GM12878 (cell line): ENCODE results near the gene FKBP3. TPM values are rescaled to one million over a fixed set of nuclear protein-coding genes. Genes with fewer than 3 reads are reported as not detected.

Source experiments
- ATAC-seq: fragments of 200-7000 bp; cut with Tn5 transposase; 3 replicates; pipeline ENCODE4 v1.9.1; 2020; ENCODE audit warnings: mild to moderate bottlenecking, moderate library complexity
- BruUV-seq: library from RNA; stranded (reverse); fragments of 400-500 nt; replicated peaks from 2 replicates; lab custom pipeline; 2021; lab: Mats Ljungman, UMichigan
- CTCF ChIA-PET: fragments of 300-600 bp; sonication (Branson Sonifier 250); formaldehyde crosslinking; extraction: SDS; loops from one replicate; lab custom pipeline; 2021; ENCODE audit warnings: inconsistent platforms; lab: Yijun Ruan, JAX
- POLR2A ChIA-PET: fragments of 350-600 bp; formaldehyde crosslinking; extraction: SDS; loops from one replicate; lab custom pipeline; 2021; ENCODE audit warnings: inconsistent platforms; lab: Charles Lee
- RAD21 ChIA-PET: fragments of 300-600 bp; sonication (Branson Sonifier 250); formaldehyde crosslinking; loops from one replicate; lab custom pipeline; 2023; ENCODE audit warnings: antibody characterized with exemption; ENCODE audit not compliant: unreplicated experiment; lab: Charles Lee
- SMC1A ChIA-PET: fragments of 300-600 bp; sonication (Branson Sonifier 250); formaldehyde crosslinking; loops from one replicate; lab custom pipeline; 2023; ENCODE audit not compliant: unreplicated experiment, uncharacterized antibody; lab: Charles Lee
- DNase-seq: peaks from one replicate; pipeline ENCODE4 v3.0.0-alpha.2; 2011; ENCODE audit warnings: low read depth, low spot score
- FAIRE-seq: peaks from 3 replicates; lab custom pipeline; 2011; peaks lifted over from hg19 to GRCh38; lab: Jason Lieb, UNC
- H2AFZ ChIP-seq: 2 replicates; pipeline ENCODE4 v1.6.0; 2011; ENCODE audit warnings: low read depth, low read length, control low read depth; ENCODE audit not compliant: control insufficient read depth
- H3K27ac ChIP-seq: 2 replicates; pipeline ENCODE4 v1.5.1; 2011; ENCODE audit warnings: control low read depth; ENCODE audit not compliant: control insufficient read depth, insufficient read depth
- H3K27me3 ChIP-seq, 2 experiments: replicated peaks in 1 of 2; 2 replicates each; pipeline versions ENCODE4 v1.6.0 to v1.6.1; 2011; ENCODE audit warnings: low read length in 1 of 2; ENCODE audit not compliant: control insufficient read depth in 2 of 2, insufficient read depth in 2 of 2
- H3K36me3 ChIP-seq, 2 experiments: 2 replicates each; pipeline ENCODE4 v1.5.1; 2011; ENCODE audit warnings: low read length in 1 of 2; ENCODE audit not compliant: control insufficient read depth in 2 of 2, insufficient read depth in 2 of 2
- H3K4me1 ChIP-seq: 2 replicates; pipeline ENCODE4 v1.6.1; 2011; ENCODE audit warnings: mild to moderate bottlenecking, low read length, moderate library complexity, mixed read lengths; ENCODE audit not compliant: control insufficient read depth, insufficient read depth
- H3K4me2 ChIP-seq: 2 replicates; pipeline ENCODE4 v1.6.0; 2011; ENCODE audit warnings: control low read depth; ENCODE audit not compliant: control insufficient read depth, insufficient read depth
- H3K4me3 ChIP-seq: fragments of 200-600 bp; sonication (generic); 2 replicates; pipeline ENCODE4 v1.5.1; 2016
- H3K79me2 ChIP-seq: 2 replicates; pipeline ENCODE4 v1.6.0; 2011; ENCODE audit warnings: low read length; ENCODE audit not compliant: control insufficient read depth, insufficient read depth
- H3K9ac ChIP-seq: 2 replicates; pipeline ENCODE4 v1.8.0; 2011; ENCODE audit warnings: low read length, control low read depth, mixed read lengths; ENCODE audit not compliant: control insufficient read depth, insufficient read depth
- H3K9me3 ChIP-seq: replicated peaks from 3 replicates; pipeline ENCODE4 v1.5.1; 2011; ENCODE audit warnings: mild to moderate bottlenecking, low read length; ENCODE audit not compliant: control insufficient read depth, insufficient read depth
- H4K20me1 ChIP-seq: 2 replicates; pipeline ENCODE4 v1.6.0; 2011; ENCODE audit not compliant: control insufficient read depth, insufficient read depth
- ATF3 ChIP-seq: IDR thresholded peaks from 2 replicates; pipeline ENCODE4 v1.6.1; 2011; ENCODE audit warnings: low read depth, mild to moderate bottlenecking, low read length, moderate library complexity, borderline replicate concordance; ENCODE audit errors: extremely low read depth
- ATF7 ChIP-seq: fragments of 450-650 bp; IDR thresholded peaks from 2 replicates; pipeline ENCODE4 v1.6.1; 2016; ENCODE audit warnings: low read depth, mild to moderate bottlenecking
- CBX3 ChIP-seq: fragments of 200-600 bp; sonication (generic); IDR thresholded peaks from 2 replicates; pipeline ENCODE4 v1.6.1; 2016; ENCODE audit warnings: low read depth, borderline replicate concordance
- CHD4 ChIP-seq: fragments of 200-600 bp; sonication (generic); IDR thresholded peaks from 2 replicates; pipeline ENCODE4 v1.6.1; 2016; ENCODE audit warnings: mild to moderate bottlenecking
- EED ChIP-seq: sonication (generic); IDR thresholded peaks from 2 replicates; pipeline ENCODE4 v1.6.1; 2016; ENCODE audit warnings: antibody characterized with exemption, low read depth
- EGR1 ChIP-seq, 2 experiments: IDR thresholded peaks; 1 replicate in 1 of 2; 2 replicates in 1 of 2; pipeline ENCODE4 v1.6.1; 2011 to 2012; ENCODE audit warnings: low read depth in 2 of 2, low read length in 2 of 2, borderline replicate concordance in 1 of 2, mild to moderate bottlenecking in 1 of 2, moderate library complexity in 1 of 2
- ELK1 ChIP-seq: IDR thresholded peaks from 2 replicates; pipeline ENCODE4 v1.6.1; 2012; ENCODE audit warnings: low read depth, low read length, improper control_type of control experiment
- ETV6 ChIP-seq, 2 experiments: fragments of 450-650 bp in 1 of 2; IDR thresholded peaks in 1 of 2; conservative IDR thresholded peaks in 1 of 2; 2 replicates each; pipeline ENCODE4 v1.6.1; 2014; ENCODE audit warnings: antibody characterized with exemption in 1 of 2, borderline replicate concordance in 1 of 2, low read depth in 1 of 2, mild to moderate bottlenecking in 1 of 2, moderate library complexity in 1 of 2
- GATAD2B ChIP-seq: fragments of 450-650 bp; conservative IDR thresholded peaks from 2 replicates; pipeline ENCODE4 v1.6.1; 2017; ENCODE audit warnings: low read depth, mild to moderate bottlenecking, moderate library complexity
- JUND ChIP-seq: IDR thresholded peaks from 2 replicates; pipeline ENCODE4 v1.6.1; 2012; ENCODE audit warnings: low read depth, mild to moderate bottlenecking, low read length, improper control_type of control experiment, moderate library complexity
- KAT2A ChIP-seq: conservative IDR thresholded peaks from 2 replicates; pipeline ENCODE4 v1.6.1; 2011; ENCODE audit warnings: low read depth, low read length; ENCODE audit not compliant: control insufficient read depth
- NR2C1 ChIP-seq: fragments of 450-650 bp; IDR thresholded peaks from 2 replicates; pipeline ENCODE4 v1.6.1; 2017; ENCODE audit warnings: antibody characterized with exemption, mild to moderate bottlenecking, moderate library complexity
- TARDBP ChIP-seq: IDR thresholded peaks from 2 replicates; pipeline ENCODE4 v1.6.1; 2016; ENCODE audit warnings: borderline replicate concordance
- TCF7 ChIP-seq: IDR thresholded peaks from 2 replicates; pipeline ENCODE4 v1.6.1; 2014; ENCODE audit warnings: antibody characterized with exemption, borderline replicate concordance
- ZNF687 ChIP-seq: fragments of 450-650 bp; IDR thresholded peaks from 2 replicates; pipeline ENCODE4 v1.6.1; 2017; ENCODE audit warnings: mild to moderate bottlenecking, moderate library complexity
- ZSCAN29 ChIP-seq: fragments of 450-650 bp; IDR thresholded peaks from 2 replicates; pipeline ENCODE4 v1.6.1; 2017; ENCODE audit warnings: mild to moderate bottlenecking, moderate library complexity
- in situ Hi-C: fragments of 300-500 bp; cut with MboI; formaldehyde crosslinking; loops from 9 replicates; pipeline ENCODE4 v1.14.3; 2018; ENCODE audit warnings: mixed read lengths
- intact Hi-C: fragments of 100-400 bp; cut with micrococcal nuclease; formaldehyde crosslinking; loops from one replicate; pipeline ENCODE4 v1.14.2; 2022; ENCODE audit not compliant: unreplicated experiment
- polyA plus RNA-seq, 11 experiments: library from polyadenylated mRNA; depleted of rRNA in 4 of 11; unstranded in 6 of 11; stranded (reverse) in 5 of 11; fragments of >200 nt; fragmentation: Nextera tagmentation in 4 of 11; fragmentation: Illumina TruSeq in 1 of 11; extraction: Ambion mirVana in 4 of 11; extraction: Trizol in 1 of 11; gene quantifications; 1 replicate in 1 of 11; 2 replicates in 10 of 11; pipeline versions ENCODE4 v1.2.1 to v1.2.3, GENCODE V29; 2011 to 2016; ENCODE audit warnings: inconsistent platforms in 2 of 11, missing spikeins in 2 of 11, low read depth in 1 of 11
- total RNA-seq, 4 experiments: library from RNA; depleted of rRNA in 3 of 4; stranded (reverse); fragments of >200 nt in 3 of 4; fragmentation: Illumina TruSeq in 1 of 4; extraction: Trizol in 1 of 4; gene quantifications; 2 replicates each; pipeline versions ENCODE4 v1.2.1 to v1.2.3, GENCODE V29; 2013 to 2021

FKBP3 gene
- total and polyA plus RNA-seq, 10 of the 15 experiments (the other 5 are each of a cell fraction or from before 2014, with no cell fraction given): 67.2 to 218 (median 129) TPM

GRCh38 chr14:45103806-45104205, 30.5 kb downstream of the FKBP3 start:
- ChIA-PET CTCF (no interaction called here), SMC1A (no interaction called here), POLR2A (interaction anchor here (0.6 kb wide), 1 partner anchor 12 kb away, joined by 7 read pairs; no protein-coding TSS in a partner anchor), RAD21 (no interaction called here)
- FAIRE-seq (no peak), ATAC-seq (no peak), DNase-seq (no peak)
- H2AFZ ChIP-seq: no peak overlapping the region
- H4K20me1 ChIP-seq: no peaks in the 10 kb centered on the region
- H3K4me3 ChIP-seq: no peak overlapping the region
- H3K27ac ChIP-seq: no peak overlapping the region
- BruUV-seq: no TSS peak
- intact Hi-C loops (no loop called here), in situ Hi-C loops (no loop called here)
- no peaks in the 10 kb centered on the region for H3K79me2 ChIP-seq
- no peaks in the 10 kb centered on the region for H3K4me1 ChIP-seq
- H3K9ac ChIP-seq: no peak overlapping the region
- H3K27me3 ChIP-seq: no peaks in the 10 kb centered on the region
- TF ChIP-seq ZSCAN29 (no peak), ELK1 (no peak), TCF7 (no peak), JUND (no peak), ETV6 (conservative IDR thresholded peaks at IDR 0.05 in 1 of 2, IDR thresholded peaks at IDR 0.05 in 1 of 2; ENCODE audit: borderline replicate concordance in 1 of 2, low read depth in 1 of 2) (no peak), ATF3 (no peak), ZNF687 (no peak), CBX3 (no peak), TARDBP (no peak), EED (no peak), GATAD2B (no peak), NR2C1 (no peak), EGR1 (IDR thresholded peaks at IDR 0.05; ENCODE audit: borderline replicate concordance in 1 of 2, low read depth in 2 of 2, low read length in 2 of 2) (no peak), ATF7 (no peak), CHD4 (no peak), KAT2A (no peak)
- H3K36me3 ChIP-seq: peaks cover 0 to 30% of the 10 kb centered on the region in 2 experiments
- H3K9me3 ChIP-seq: no peaks in the 10 kb centered on the region
- H3K4me2 ChIP-seq: no peak overlapping the region
